Nephron progenitor cell (in vitro differentiated cells): ENCODE measurements around the gene MED26.
A peak's percentile ranks its signal among the peaks of the same experiment; 100 is the strongest.
"Not testable (repeated sequence)": the region's sequence is repeated elsewhere in the genome, so short reads cannot be mapped to it uniquely, and the experiment has no call there.

Source experiments
- DNase-seq: peaks from one replicate; pipeline ENCODE4 v3.0.0; 2021
- H3K27ac Mint-ChIP-seq: 2 replicates; pipeline ENCODE4 v1.8.0; 2021; ENCODE audit warnings: mild to moderate bottlenecking, moderate library complexity, mixed read lengths
- H3K27me3 Mint-ChIP-seq: 2 replicates; pipeline ENCODE4 v1.8.0; 2021; ENCODE audit warnings: mild to moderate bottlenecking, low read depth, mixed read lengths; ENCODE audit not compliant: poor library complexity
- H3K36me3 Mint-ChIP-seq: 2 replicates; pipeline ENCODE4 v1.8.0; 2021; ENCODE audit warnings: low read depth, mixed read lengths
- H3K4me1 Mint-ChIP-seq: 2 replicates; pipeline ENCODE4 v1.8.0; 2021; ENCODE audit warnings: mixed read lengths
- H3K4me3 Mint-ChIP-seq: 2 replicates; pipeline ENCODE4 v1.8.0; 2021; ENCODE audit warnings: mild to moderate bottlenecking, moderate library complexity, mixed read lengths
- H3K9me3 Mint-ChIP-seq: 2 replicates; pipeline ENCODE4 v1.8.0; 2021; ENCODE audit warnings: mild to moderate bottlenecking, moderate library complexity, mixed read lengths
- TF ChIP-seq, protein P1 (sequence below): fragments of 200-600 bp; sonication (generic); IDR thresholded peaks from 2 replicates; pipeline ENCODE4 v1.5.0; 2021; ENCODE audit warnings: antibody characterized with exemption

The MED26 gene, protein sequence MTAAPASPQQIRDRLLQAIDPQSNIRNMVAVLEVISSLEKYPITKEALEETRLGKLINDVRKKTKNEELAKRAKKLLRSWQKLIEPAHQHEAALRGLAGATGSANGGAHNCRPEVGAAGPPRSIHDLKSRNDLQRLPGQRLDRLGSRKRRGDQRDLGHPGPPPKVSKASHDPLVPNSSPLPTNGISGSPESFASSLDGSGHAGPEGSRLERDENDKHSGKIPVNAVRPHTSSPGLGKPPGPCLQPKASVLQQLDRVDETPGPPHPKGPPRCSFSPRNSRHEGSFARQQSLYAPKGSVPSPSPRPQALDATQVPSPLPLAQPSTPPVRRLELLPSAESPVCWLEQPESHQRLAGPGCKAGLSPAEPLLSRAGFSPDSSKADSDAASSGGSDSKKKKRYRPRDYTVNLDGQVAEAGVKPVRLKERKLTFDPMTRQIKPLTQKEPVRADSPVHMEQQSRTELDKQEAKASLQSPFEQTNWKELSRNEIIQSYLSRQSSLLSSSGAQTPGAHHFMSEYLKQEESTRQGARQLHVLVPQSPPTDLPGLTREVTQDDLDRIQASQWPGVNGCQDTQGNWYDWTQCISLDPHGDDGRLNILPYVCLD

DNA sequence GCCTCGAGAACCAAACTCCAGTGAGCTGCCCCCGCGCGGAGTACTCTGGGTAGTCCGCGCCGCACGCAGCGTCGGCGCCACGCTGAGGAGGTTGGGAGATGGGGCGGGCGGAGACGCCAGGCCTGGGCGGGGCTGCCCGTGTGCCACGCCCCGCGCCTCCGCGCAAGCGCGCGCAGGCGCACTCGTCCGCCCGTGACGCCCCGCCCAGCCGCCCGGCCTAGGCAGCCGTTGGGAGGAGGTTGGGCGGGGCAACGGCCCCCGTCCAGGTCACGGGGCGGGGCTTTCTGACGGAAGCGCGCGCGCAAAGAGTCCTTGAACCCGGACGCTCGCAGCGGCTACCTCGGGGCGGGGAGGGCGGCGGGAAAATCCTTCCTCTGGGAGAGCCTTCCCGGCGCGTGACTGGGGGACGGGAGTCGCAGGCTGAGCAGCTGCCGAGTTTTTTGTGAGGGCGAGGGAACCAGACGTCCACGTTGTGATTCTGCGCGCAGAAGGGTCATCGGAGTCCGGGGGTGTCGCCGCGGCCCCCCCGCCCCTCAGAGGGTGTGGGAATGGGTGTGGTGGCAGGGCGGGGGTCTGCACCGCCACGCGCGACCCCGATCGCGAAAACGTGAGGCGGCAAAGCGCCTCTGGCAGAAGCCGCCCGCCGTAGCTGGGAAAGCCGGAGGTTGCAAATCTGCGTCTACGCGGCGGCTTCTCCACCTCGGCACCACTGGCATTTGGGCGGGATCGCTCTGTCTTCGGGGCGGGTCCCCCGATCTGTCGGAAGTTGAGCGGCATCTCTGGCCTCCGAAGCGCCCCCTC lies at the start of gene MED26:
MED26 (minus strand) TSS at position 22 of the 801 bp plus-strand sequence. CDS start 261 bp downstream, outside the sequence.
- H3K9me3 Mint-ChIP-seq = no peaks in the 10 kb centered on the region
- peak; percentile 97 for DNase-seq
- peaks cover 26% of the 10 kb centered on the region for H3K36me3 Mint-ChIP-seq
- peak within 1 kb of the TSS; percentile 95 for H3K4me3 Mint-ChIP-seq
- peaks cover 29% of the 10 kb centered on the region for H3K4me1 Mint-ChIP-seq
- H3K27me3 Mint-ChIP-seq = no peaks in the 10 kb centered on the region
- TF ChIP-seq, protein P1, sequence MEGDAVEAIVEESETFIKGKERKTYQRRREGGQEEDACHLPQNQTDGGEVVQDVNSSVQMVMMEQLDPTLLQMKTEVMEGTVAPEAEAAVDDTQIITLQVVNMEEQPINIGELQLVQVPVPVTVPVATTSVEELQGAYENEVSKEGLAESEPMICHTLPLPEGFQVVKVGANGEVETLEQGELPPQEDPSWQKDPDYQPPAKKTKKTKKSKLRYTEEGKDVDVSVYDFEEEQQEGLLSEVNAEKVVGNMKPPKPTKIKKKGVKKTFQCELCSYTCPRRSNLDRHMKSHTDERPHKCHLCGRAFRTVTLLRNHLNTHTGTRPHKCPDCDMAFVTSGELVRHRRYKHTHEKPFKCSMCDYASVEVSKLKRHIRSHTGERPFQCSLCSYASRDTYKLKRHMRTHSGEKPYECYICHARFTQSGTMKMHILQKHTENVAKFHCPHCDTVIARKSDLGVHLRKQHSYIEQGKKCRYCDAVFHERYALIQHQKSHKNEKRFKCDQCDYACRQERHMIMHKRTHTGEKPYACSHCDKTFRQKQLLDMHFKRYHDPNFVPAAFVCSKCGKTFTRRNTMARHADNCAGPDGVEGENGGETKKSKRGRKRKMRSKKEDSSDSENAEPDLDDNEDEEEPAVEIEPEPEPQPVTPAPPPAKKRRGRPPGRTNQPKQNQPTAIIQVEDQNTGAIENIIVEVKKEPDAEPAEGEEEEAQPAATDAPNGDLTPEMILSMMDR = no peak
- peak within 1 kb of the TSS; percentile 97 for H3K27ac Mint-ChIP-seq

DNA sequence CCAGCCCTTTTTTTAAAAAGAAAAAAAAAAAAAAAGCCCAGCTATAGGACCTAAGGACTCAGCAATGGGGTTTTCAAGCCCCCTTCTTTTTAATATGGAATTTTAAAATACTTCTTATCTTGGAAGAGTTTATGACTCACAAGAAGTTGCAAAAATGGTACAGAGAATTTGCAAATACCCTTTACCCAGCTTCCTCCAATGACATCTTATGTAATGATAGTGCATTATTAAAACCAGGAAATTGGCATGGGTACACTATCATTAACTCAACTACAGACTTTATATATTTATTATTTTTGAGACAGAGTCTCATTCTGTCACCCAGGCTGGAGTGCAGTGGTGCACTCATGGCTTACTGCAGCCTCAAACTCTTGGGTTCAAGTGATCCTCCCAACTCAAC lies 49.1 kb upstream of the MED26 start:
- H3K4me1 Mint-ChIP-seq = no peaks in the 10 kb centered on the region
- peaks cover 3% of the 10 kb centered on the region for H3K27me3 Mint-ChIP-seq
- TF ChIP-seq, protein P1 = no peak
- no peak for DNase-seq
- H3K4me3 Mint-ChIP-seq = no peak overlapping the region
- H3K9me3 Mint-ChIP-seq = peaks cover 7% of the 10 kb centered on the region
- H3K36me3 Mint-ChIP-seq = peaks cover 14% of the 10 kb centered on the region
- no peak overlapping the region for H3K27ac Mint-ChIP-seq

DNA sequence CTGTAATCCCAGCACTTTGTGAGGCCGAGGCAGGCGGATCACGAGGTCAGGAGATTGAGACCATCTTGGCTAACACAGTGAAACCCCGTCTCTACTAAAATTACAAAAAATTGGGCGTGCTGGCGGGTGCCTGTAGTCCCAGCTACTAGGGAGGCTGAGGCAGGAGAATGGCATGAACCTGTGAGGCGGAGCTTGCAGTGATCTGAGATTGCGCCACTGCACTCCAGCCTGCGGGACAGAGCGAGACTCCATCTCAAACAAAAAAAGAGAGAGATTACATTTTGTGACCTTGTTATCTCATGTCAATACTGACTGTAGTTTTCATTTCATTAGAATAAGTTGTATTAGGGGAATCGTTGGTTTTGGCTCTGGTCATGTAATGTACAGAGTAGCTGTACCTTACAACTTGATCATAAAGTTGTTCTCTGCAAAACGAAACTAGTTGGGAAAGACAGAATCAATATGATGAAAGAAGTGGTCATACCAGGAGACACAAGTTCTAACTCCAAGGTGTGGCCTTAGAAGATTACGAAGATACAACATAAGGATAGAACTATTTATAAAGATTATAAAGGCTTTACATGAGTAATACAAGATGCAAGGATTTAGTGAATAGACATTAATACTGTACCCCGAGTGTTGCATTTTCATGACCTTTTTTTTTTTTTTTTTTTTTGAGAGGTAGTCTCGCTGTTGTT lies 48.2 kb upstream of the MED26 start:
- Mint-ChIP-seq H3K36me3 (peaks cover 9% of the 10 kb centered on the region), H3K27me3 (peaks cover 3% of the 10 kb centered on the region), H3K4me1 (no peaks in the 10 kb centered on the region), H3K4me3 (no peak overlapping the region), H3K27ac (no peak overlapping the region), H3K9me3 (peaks cover 2% of the 10 kb centered on the region)
- no peak for DNase-seq
- TF ChIP-seq, protein P1 = no peak

DNA sequence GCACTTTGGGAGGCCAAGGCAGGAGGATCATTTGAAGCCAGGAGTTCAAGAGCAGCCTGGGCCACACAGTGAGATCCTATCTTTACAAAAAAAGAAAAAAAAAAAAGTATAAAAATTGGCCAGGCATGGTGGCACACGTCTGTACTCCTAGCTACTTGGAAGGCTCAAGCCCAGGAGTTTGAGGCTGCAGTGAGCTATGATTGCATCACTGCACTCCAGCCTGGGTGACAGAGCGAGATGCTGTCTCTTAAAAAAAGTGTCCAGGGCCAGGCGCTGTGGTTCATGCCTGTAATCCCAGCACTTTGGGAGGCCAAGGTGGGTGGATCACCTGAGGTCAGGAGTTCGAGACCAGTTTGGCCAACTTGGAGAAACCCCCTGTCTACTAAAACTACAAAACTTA lies 45.8 kb upstream of the MED26 start:
- H3K27me3 Mint-ChIP-seq, H3K9me3 Mint-ChIP-seq, H3K4me3 Mint-ChIP-seq, H3K36me3 Mint-ChIP-seq, H3K4me1 Mint-ChIP-seq, H3K27ac Mint-ChIP-seq, DNase-seq: not testable (repeated sequence)

DNA sequence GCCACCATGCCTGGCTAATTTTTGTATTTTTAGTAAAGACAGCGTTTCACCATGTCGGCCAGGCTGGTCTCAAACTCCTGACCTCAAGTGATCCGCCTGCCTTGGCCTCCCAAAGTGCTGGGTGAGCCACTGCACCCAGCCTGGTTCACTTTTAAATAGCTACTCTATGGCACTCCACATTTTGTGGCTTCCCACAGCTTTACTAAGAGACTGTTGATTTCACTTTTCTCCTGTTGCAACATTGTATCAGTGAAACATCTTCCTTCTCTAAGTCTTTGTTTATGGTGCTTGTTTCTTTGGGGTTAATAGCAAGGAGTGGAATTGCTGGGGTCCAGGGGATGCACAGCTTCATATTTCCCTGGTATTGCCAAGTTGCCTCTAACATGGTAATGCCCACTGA lies 45.2 kb upstream of the MED26 start:
- Mint-ChIP-seq H3K27ac (no peak overlapping the region), H3K27me3 (peaks cover 3% of the 10 kb centered on the region), H3K36me3 (no peaks in the 10 kb centered on the region), H3K4me3 (no peak overlapping the region), H3K9me3 (no peaks in the 10 kb centered on the region), H3K4me1 (no peaks in the 10 kb centered on the region)
- TF ChIP-seq, protein P1 = no peak
- no peak for DNase-seq
